Measurements from ENCODE around the gene KIF6.

KIF6 gene

GRCh38 chr6:39585641-39586040, 139.6 kb downstream of the KIF6 start:
- no peak for DNase-seq

- no peak for DNase-seq
These were observed 147.6 kb downstream of the KIF6 start for GRCh38 chr6:39577446-39578165.

GRCh38 chr6:39576556-39577303, 148.5 kb downstream of the KIF6 start:
- DNase-seq: no peak

DNA sequence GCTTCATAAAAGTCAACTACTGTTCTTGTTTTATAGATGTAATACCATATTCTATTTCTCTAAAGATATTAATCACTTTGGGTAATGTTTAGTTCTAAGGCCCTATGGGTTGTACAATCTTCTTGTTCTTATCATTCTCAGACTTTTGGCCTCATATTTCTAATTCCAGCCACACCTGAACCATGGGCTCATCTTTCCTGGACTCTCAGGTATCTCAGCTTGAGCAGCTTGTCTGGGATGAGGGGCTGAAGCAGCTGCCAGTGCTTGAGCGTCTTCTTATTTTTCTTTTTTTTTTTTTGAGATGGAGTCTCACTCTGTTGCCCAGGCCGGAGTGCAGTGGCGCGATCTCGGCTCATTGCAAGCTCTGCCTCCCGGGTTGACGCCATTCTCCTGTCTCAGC, 150.2 kb downstream of the KIF6 start:
- DNase-seq: no peak

GRCh38 chr6:39573541-39573940, 151.7 kb downstream of the KIF6 start:
- DNase-seq: no peak

- DNase-seq: no peak
These were observed 152.4 kb downstream of the KIF6 start for GRCh38 chr6:39572661-39573340.

GRCh38 chr6:39568896-39569295, 156.3 kb downstream of the KIF6 start:
- DNase-seq: no peak

DNA sequence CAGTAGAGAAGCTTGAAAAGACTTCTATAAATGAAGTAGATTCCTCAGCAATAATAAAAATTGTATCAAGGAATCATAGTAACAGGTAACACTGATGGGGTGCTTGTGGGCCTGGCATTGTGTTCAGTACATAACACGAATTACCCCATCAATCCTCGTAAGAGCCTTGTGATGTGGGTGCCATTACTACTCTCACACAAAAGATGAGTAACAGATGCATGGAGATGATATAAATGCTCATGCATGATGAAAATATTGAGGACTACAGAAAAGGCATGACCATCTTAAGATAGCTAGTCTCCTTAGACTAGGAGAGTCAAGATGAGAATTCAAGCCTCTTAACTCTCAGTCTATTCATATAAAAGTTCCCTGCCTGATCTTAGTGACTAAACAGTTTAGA, 158.1 kb downstream of the KIF6 start:
- no peak for DNase-seq

DNA sequence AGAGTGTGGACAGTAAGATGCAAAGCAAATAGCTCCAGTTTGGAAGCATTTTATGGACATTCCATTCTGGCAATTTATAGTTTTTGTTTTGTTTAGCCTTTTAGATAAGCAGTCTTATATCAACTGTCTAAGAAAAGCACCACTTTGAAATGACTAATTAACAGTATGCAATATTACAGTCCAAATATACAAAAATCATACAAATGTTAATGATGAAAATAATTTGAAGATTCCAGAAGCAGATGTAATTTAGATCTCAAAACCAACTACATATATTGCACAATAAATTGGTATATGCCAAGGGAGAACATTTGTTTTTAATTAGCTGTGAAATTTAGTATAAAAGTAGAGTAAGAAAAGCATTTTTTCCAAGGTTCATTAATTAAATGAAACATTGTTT, 158.8 kb downstream of the KIF6 start:
- DNase-seq: no peak

GRCh38 chr6:39565956-39566355, 159.3 kb downstream of the KIF6 start:
- no peak for DNase-seq

GRCh38 chr6:39563566-39564311, 161.5 kb downstream of the KIF6 start:
- DNase-seq: no peak

- no peak for DNase-seq
These were observed 163.5 kb downstream of the KIF6 start for GRCh38 chr6:39561536-39562266.

GRCh38 chr6:39560915-39561314, 164.3 kb downstream of the KIF6 start:
- no peak for DNase-seq

DNA sequence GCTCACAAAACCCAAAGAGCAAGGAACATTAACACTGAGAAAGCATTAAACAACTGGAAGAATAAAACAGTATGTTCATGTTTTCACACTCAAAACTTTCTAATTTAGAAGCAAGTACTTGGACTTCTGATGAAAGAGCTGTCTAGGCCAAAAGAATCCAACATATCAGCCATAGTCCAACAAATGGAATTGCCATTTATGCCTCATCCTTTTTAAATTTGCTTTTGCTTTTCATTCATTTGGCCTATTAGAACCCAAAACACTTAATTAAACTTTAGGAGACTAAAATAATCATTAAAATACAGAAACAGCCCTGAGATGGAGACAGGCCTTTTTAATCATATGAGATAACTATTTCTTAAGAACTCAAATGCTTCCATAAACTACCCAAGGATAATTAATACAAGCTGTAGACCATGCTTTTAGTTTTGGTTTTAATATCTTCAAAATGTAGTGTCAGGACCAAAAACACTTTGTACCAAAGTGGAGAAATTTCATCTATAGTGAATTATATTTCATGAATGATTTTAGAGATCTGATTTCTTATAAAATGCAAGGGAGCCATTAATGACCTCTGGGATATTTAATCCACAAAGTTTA, 166.5 kb downstream of the KIF6 start:
- DNase-seq: no peak

DNA sequence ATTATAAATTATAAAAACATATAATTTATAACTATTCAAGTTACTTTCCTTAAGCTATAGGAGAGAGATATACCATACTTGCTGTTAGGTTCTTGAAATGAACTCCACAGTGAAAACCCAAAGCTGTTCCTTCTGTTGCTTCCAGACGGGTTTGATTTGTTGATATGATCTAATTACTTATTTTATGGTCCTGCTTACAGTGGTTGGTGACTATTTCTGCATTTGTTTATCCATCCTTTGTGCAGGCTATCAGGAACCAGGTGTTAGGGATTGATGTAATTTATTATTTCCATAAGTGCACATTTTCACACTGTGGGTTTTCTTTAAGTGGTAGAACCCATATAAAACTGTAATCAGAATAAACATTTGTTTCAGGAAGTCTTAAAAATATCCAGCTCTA, 167.1 kb downstream of the KIF6 start:
- no peak for DNase-seq

DNA sequence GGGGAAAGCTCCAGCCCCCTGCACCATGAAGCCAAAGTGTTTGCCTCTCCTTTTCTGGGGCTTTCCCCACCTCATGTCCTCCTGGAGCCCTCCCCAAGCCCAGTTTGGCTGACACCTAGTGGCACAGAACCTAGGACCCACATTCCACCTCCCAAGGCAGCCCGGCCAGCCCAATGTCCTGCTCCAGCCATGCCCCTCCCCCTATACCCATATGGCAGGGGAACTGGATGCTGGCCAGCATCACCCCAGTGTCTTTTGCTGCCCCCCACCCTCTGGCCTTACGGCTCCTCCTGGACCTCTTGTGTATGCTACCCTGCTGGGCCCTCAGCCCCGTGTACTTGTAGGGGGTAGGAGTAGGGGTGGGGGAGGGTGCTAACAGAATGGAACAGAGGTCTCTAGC, 170.1 kb downstream of the KIF6 start:
- no peak for DNase-seq

GRCh38 chr6:39553860-39554802, 171.1 kb downstream of the KIF6 start:
- DNase-seq: no peak

GRCh38 chr6:39553029-39553428, 172.2 kb downstream of the KIF6 start:
- no peak for DNase-seq

DNA sequence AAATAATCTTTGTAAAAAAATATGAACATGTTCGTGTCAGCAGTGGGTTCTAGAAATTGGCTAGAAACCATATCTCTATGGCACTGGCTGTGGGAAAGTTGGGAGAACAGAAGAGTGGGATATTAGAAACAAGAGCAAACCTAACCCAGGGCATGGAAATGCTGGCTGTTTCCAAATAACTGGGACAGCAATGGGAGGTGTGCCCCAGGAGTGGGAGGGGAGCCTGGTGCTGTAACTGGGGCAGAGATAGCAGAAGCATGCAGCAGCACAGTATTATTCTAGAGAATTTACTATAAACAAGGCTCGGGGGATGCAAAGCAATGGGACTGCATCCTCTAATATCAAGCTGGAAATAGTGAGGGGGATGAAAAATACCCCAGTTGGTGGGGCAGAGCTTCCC, 175.0 kb downstream of the KIF6 start:
- DNase-seq: no peak

GRCh38 chr6:39546731-39547130, 178.5 kb downstream of the KIF6 start:
- no peak for DNase-seq

GRCh38 chr6:39543950-39544349, 181.3 kb downstream of the KIF6 start:
- DNase-seq: no peak
